ENCODE measurements around the gene PCBP3. TPM values are rescaled to one million over a fixed set of nuclear protein-coding genes. Genes with fewer than 3 reads are reported as not detected.
A peak's percentile ranks its signal among the peaks of the same experiment; 100 is the strongest.

The PCBP3 gene
- total RNA-seq, 1 experiment from 2014 or later: 3.7 TPM

DNA sequence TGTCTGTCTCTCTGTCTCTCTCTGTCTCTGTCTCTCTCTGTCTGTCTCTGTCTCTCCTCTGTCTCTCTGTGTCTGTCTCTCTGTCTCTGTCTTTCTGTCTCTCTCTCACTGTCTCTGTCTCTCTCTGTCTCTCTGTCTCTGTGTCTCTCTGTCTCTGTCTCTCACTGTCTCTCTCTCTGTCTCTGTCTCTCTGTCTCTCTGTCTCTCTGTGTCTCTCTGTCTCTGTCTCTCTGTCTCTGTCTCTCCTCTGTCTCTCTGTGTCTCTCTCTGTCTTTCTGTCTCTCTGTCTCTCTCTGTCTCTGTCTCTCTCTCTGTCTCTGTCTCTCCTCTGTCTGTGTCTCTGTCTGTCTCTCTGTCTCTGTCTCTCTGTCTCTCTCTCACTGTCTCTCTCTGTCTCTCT lies 337.2 kb downstream of the PCBP3 start:
- no TSS peak for BruUV-seq (replicated peaks)
- intact Hi-C loops (cut with micrococcal nuclease): no loop called here
- Mint-ChIP-seq H3K4me1 (ENCODE audit: insufficient read depth, unreplicated experiment) (no peaks in the 10 kb centered on the region), H3K27ac (ENCODE audit: low read depth, unreplicated experiment) (no peak overlapping the region), H3K4me3 (ENCODE audit: unreplicated experiment) (no peak overlapping the region), H3K27me3 (ENCODE audit: insufficient read depth, unreplicated experiment) (peaks cover 24% of the 10 kb centered on the region), H3K36me3 (ENCODE audit: insufficient read depth, unreplicated experiment) (peaks cover 4% of the 10 kb centered on the region), H3K9me3 (ENCODE audit: unreplicated experiment) (no peaks in the 10 kb centered on the region)
- CTCF ChIA-PET: interaction anchor here (0.6 to 2.0 kb wide), 2 partner anchors 10 to 100 kb away, joined by 6 to 13 read pairs; no protein-coding TSS in a partner anchor
- no peak for DNase-seq (ENCODE audit: unreplicated experiment)
- POLR2A ChIA-PET: no interaction called here
- TF ChIP-seq, protein P1, sequence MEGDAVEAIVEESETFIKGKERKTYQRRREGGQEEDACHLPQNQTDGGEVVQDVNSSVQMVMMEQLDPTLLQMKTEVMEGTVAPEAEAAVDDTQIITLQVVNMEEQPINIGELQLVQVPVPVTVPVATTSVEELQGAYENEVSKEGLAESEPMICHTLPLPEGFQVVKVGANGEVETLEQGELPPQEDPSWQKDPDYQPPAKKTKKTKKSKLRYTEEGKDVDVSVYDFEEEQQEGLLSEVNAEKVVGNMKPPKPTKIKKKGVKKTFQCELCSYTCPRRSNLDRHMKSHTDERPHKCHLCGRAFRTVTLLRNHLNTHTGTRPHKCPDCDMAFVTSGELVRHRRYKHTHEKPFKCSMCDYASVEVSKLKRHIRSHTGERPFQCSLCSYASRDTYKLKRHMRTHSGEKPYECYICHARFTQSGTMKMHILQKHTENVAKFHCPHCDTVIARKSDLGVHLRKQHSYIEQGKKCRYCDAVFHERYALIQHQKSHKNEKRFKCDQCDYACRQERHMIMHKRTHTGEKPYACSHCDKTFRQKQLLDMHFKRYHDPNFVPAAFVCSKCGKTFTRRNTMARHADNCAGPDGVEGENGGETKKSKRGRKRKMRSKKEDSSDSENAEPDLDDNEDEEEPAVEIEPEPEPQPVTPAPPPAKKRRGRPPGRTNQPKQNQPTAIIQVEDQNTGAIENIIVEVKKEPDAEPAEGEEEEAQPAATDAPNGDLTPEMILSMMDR (IDR thresholded peaks at IDR 0.05; ENCODE audit: unreplicated experiment): no peak

GRCh38 chr21:45981151-45982091 lies 337.9 kb downstream of the PCBP3 start, which contains the start of gene COL6A1:
COL6A1 (plus strand) TSS chr21:45981770; CDS start chr21:45981851, 81 bp downstream.
- TF ChIP-seq, protein P1 (IDR thresholded peaks at IDR 0.05; ENCODE audit: unreplicated experiment): no peak
- Mint-ChIP-seq H3K9me3 (ENCODE audit: unreplicated experiment) (no peaks in the 10 kb centered on the region), H3K4me1 (ENCODE audit: insufficient read depth, unreplicated experiment) (no peaks in the 10 kb centered on the region), H3K27me3 (ENCODE audit: insufficient read depth, unreplicated experiment) (peaks cover 18% of the 10 kb centered on the region), H3K4me3 (ENCODE audit: unreplicated experiment) (peak within 1 kb of the TSS; percentile 54), H3K27ac (ENCODE audit: low read depth, unreplicated experiment) (no peak within 1 kb of the TSS), H3K36me3 (ENCODE audit: insufficient read depth, unreplicated experiment) (peaks cover 4% of the 10 kb centered on the region)
- DNase-seq (ENCODE audit: unreplicated experiment): peak; percentile 66
- intact Hi-C loops (cut with micrococcal nuclease): no loop called here
- no TSS peak for BruUV-seq (replicated peaks)
- CTCF ChIA-PET: interaction anchor here (0.6 to 2.0 kb wide), 2 partner anchors 11 to 100 kb away, joined by 6 to 13 read pairs; no protein-coding TSS in a partner anchor
- POLR2A ChIA-PET: interaction anchor here (0.6 kb wide), 2 partner anchors 16 to 238 kb away, joined by 3 read pairs; no protein-coding TSS in a partner anchor

- POLR2A ChIA-PET: interaction anchor here (0.6 kb wide), 1 partner anchor 15 kb away, joined by 3 read pairs; no protein-coding TSS in a partner anchor
- no TSS peak for BruUV-seq (replicated peaks)
- no peak overlapping the region for H3K27ac Mint-ChIP-seq (ENCODE audit: low read depth, unreplicated experiment)
- H3K4me3 Mint-ChIP-seq (ENCODE audit: unreplicated experiment): peak overlapping the region; percentile 54
- intact Hi-C loops (cut with micrococcal nuclease): no loop called here
- H3K9me3 Mint-ChIP-seq (ENCODE audit: unreplicated experiment): no peaks in the 10 kb centered on the region
- peaks cover 18% of the 10 kb centered on the region for H3K27me3 Mint-ChIP-seq (ENCODE audit: insufficient read depth, unreplicated experiment)
- no peak for DNase-seq (ENCODE audit: unreplicated experiment)
- H3K36me3 Mint-ChIP-seq (ENCODE audit: insufficient read depth, unreplicated experiment): peaks cover 4% of the 10 kb centered on the region
- no peaks in the 10 kb centered on the region for H3K4me1 Mint-ChIP-seq (ENCODE audit: insufficient read depth, unreplicated experiment)
- TF ChIP-seq, protein P1 (IDR thresholded peaks at IDR 0.05; ENCODE audit: unreplicated experiment): no peak
- CTCF ChIA-PET: interaction anchor here (0.9 kb wide), 1 partner anchor 139 kb away, joined by 5 read pairs; no protein-coding TSS in a partner anchor
These were observed 338.7 kb downstream of the PCBP3 start for GRCh38 chr21:45982092-45982757.
